NCI-H187 treated with DMSO at 0.1 percent for 48 hours (cell line): ENCODE measurements around the gene PDZD2.
"Not testable (repeated sequence)": the region's sequence is repeated elsewhere in the genome, so short reads cannot be mapped to it uniquely, and the experiment has no call there.

ENCODE experiments used
- DNase-seq: peaks from one replicate; lab custom pipeline; 2025; lab: John Stamatoyannopoulos, UW

PDZD2 gene

GRCh38 chr5:32014096-32014745, 375.3 kb downstream of the PDZD2 start:
- DNase-seq = no peak

- DNase-seq = not testable (repeated sequence)
Observed at GRCh38 chr5:32015262-32015661, 376.3 kb downstream of the PDZD2 start.

DNA sequence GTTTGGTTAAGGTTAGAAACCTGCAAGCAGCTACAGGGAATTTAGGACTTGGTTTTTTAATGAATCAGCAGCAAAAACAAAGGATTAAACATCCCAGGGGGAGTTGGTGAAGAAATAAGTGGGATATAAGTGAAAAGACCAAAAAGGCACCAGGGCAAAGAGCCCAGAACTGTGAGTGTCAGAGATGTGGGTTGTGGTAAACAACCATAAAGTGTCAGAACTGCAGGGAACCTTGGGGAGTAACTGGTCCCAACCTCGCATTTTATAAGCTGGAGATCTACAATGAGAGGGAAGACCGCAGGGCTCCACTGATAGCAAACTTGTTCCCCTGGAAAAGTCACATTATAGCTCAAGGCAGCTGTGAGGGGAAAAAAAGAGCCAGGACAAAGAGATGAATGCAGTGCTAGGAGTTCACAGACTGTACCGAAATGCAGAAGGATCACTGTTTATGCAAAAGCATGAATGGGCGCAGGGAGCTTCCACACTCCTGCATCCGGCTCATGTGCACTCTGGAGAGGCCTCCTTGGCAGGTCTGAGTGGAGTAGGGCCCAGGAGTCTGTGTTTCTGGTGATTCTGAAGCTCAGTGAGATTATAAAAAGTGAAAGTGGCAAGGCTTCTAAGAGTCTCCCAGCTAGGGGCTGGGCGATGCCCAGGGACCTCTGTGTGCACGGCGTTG, 378.9 kb downstream of the PDZD2 start:
- no peak for DNase-seq

DNA sequence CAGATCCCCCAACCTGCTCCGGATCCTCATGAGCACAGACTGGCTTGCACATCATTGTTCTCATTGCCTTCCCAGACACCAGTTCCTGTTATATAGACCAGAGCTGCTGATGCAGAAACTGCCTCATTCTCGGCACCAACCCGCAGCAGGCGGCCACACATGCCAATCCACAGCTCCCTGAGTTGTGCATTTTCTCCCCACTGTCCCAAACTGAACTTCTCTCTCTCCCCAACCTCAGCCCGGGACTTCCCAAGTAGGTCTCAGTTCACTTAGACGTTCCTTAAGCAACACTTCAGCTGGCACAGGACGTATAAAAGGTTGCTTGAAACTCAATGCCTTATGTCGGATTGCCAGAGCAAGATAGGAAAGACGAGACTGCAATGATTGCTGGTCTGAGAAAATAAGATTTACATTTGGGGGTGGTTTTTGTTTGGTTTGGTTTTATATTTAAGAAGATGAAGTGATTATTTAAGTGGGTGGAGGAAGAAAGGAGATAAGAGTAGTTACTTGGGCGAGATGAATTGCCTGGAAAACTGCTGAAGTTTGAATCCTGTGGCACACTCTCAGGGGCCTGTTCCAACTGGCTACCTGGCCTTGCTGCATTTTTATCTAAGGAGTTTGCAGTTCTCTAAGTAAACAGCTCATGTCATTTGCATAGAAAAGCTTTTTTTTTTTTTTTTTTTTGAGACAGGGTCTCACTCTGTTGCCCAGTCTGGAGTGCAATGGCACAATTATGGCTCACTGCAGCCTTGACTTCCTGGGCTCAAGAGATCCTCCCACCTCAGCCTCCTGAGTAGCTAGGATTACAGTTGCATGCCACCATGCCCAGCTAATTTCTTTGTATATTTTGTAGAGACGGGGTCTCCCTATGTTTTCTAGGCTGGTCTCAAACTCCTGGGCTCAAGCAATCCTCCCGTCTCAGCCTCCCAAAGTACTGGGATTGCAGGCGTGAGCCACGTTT, 379.8 kb downstream of the PDZD2 start:
- DNase-seq = no peak

DNA sequence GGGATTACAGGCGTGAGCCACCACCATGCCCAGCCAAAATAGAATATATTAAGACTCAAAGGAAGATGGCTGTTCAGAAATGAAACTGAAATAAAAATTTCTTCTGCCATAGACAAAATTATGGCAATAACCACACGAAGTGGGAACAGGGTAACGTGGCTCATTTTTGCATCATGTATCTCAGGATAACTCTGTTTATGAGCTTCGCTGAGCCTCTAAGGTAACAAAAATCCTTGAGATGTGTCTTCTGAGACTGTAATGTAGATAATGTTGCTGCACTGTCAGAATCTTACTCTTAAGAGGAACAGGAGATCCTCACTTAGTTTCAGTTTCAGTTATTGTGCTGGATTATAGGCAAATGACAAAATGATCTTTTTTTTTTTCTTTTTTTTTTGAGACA, 381.3 kb downstream of the PDZD2 start:
- DNase-seq = no peak

DNA sequence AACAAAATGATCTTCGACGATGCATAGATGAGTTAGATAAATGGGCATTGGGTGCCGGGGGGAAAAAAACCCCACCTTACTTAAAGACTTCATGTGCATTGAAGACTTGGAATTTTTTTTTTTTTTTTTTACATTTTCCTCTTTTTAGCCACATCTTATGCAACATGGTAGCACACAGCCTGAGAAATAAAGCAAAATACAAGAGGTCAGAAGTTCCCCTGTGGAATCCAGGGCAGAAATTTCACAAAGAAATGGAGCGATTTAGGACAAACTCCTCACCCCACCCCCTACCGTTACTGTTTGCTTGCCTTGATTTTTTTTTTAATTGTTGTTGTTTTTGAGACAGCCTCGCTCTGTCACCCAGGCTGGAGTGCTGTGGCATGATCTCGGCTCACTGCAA, 382.0 kb downstream of the PDZD2 start:
- no peak for DNase-seq

DNA sequence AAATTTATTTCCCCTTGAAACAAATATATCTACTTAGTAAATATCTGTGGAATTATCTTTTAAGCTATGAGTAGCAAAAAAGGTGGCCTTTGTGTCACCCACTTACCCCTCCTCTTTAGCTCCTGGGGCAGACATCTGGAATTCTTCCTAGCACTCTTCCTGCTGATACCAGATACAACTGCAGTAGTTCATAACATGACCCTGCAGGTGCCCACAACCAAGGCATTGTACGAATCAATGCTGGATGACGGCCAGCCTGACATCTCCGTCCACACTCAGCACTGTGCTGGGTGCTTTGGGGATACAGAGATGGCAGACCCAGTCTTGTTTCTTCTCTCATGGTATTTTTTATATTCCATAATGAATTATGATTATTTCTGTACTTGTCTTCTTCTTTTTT, 382.8 kb downstream of the PDZD2 start:
- no peak for DNase-seq

GRCh38 chr5:32022638-32023037, 383.7 kb downstream of the PDZD2 start:
- no peak for DNase-seq

DNA sequence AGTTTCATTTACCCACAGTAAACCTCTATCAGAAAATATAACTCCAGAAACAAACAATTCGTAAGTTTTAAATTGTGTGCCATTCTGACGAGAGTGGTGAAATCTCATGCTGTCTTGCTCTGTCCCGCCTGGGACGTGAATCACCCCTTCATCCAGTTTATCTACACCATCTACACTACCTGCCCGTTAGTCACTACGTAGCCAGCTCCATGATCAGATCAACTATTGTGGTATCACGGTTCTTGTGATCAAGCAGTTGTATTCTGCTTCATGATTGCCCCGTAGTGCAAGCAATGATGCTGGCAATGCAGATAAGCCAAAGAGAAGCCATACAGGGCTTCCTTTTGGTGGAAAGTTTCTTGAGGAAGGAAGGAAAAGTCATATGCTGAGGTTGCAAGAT, 384.9 kb downstream of the PDZD2 start:
- no peak for DNase-seq

DNA sequence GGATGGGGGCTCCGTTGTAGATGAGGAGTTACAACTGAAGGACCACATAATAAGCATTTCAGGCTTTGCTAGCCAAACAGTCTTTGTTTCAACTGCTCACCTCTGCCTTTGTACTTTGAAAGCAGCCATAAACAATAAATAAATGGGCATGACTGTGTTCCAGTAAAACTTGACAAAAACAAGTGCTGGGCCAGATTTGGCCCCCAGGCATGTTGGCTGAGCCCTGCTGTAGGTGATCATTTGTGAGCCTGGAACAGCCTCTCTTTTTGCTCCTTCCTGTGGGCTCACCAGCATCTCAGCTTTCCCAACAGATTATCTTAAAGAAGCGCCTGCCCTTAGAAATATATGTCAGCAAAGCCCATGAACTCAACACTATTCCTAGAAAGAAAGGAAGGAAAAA, 385.8 kb downstream of the PDZD2 start:
- no peak for DNase-seq

DNA sequence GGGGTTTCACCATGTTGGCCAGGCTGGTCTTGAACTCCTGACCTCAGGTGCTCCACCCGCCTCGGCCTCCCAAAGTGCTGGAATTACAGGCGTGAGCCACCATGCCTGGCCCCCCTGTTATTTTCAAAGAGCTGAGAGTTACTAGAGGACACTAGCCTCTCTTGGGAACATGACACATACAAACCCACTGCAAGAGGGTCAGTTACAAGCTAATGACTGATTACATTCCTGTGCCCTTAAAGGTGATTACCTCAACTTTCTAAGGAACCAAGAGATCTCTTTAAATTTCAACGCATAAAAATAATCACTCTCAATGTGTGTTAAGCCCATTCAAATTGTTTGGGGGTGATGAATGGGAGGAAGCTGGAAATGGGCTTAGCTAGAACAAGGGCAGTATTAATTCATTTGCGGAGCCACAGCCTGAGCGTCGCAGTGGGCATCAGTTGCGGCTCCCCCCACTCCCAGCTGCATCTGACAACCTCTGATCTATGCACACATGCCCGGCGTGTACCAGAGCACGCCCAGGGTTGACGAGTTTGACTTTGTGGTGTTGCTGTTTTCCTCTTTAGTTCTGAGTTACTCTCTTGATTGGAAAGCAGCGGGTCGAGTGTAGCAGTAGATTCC, 388.3 kb downstream of the PDZD2 start:
- no peak for DNase-seq

DNA sequence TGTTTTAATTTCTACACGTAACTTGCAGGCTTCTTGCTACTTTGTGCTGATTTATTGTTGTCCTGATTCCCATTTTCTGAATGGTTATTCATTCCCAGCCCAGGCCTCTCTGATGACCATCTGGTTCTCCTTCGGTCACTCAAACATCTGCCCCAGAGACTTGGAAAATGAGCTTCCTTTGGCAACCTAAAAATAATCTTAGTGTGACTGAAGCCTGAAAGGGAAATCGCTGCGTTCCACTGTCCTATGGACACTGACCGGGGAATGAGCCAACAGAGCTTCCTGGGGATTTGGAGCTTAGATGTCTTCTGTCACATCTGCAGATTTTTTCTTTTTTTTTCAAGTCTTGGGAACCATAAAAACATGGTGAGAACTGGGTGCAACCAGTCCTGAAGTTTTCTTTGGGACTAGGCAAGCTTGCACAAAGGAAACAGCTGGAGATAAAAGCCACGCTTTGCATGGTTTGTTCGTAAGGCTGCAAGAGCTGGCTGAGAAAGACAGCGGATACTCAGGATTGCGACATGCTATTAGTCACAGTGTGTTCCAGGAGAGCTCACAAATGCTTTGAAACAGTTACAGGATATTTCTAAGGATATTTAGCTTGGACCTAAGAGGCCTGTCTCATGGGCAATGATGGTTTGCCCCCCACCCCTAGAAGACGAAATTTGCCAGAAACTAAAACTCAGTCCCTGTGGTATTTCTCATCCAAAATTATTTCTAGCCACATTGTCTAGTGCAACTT, 389.0 kb downstream of the PDZD2 start:
- no peak for DNase-seq

GRCh38 chr5:32029261-32029660, 390.3 kb downstream of the PDZD2 start:
- DNase-seq = no peak

DNA sequence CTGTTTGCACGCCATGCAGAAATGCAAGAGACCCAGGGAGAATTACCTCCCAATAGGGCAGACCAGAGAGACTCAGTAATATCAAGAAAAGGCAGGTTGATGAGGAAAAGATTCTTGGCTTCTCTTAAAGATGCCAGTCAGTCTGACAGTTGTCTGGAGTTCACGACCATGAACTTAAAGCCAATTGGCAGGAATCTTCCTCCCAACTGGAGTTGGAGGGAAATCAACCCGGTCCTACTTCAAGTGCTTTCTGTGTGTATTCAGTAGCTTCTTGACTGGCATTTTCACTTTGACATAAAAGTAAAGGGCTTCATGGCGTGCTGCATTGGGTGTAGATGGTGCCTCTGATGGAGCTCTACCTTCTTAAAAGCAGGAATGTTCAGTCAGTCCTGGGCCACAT, 390.9 kb downstream of the PDZD2 start:
- DNase-seq = no peak

DNA sequence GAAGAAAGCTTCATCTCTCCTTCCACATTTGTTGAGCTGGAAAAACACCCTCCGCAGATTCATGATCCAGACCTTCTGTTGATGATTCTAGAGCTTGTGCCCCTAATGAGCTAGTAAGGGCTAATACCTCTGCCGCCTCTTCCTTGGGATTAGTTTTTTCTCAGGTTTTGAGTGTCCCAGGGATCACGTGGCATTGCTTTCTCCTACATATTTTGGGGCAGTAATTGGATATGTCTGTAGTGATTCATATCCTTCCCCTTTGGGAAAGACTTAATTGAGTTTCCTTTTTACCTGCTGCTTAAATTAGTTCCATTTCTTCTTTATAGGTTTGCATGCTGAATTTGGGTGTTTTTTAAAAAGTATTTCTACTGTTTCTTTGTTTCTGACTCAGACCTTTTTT, 391.3 kb downstream of the PDZD2 start:
- DNase-seq = no peak

GRCh38 chr5:32030686-32031085, 391.8 kb downstream of the PDZD2 start:
- DNase-seq = no peak

- no peak for DNase-seq
Observed at GRCh38 chr5:32031089-32031488, 392.2 kb downstream of the PDZD2 start.

DNA sequence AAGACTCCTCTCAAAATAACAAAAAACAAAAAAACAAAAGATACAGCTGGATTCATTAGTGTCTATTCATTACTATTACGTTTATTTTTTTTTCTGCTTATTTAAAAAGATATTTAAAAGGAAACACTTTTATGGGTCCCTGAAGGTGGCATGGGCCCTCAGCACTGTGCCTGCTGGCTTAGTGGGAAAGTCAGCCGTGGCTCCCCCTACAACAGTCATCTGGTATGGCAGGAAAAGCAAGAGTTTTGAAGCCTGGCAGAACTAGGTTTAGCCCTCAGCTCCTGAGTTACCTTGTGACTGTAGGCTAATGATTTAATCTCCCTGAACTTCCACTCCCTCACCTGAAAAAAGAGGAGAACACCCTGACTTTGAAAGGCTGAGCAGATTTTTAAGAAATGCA, 399.6 kb downstream of the PDZD2 start:
- no peak for DNase-seq

GRCh38 chr5:32039133-32039532, 400.2 kb downstream of the PDZD2 start:
- DNase-seq = not testable (repeated sequence)

GRCh38 chr5:32039601-32040000, 400.7 kb downstream of the PDZD2 start:
- not testable (repeated sequence) for DNase-seq

DNA sequence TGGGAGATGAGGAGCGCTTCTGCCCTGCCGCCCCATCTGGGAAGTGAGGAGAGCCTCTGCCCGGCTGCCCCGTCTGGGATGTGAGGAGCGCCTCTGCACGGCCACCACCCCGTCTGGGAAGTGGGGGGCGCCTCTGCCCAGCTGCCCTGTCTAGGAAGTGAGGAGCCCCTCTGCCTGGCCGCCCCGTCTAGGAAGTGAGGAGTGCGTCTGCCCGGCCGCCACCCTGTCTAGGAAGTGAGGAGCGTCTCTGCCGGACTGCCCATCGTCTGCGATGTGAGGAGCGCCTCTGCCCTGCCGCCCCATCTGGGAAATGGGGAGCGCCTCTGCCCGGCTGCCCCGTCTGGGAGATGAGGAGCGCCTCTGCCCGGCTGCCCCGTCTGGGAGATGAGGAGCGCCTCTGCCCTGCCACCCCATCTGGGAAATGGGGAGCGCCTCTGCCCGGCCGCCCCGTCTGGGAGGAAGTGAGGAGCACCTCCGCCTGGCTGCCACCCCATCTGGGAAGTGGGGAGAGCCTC, 401.3 kb downstream of the PDZD2 start:
- not testable (repeated sequence) for DNase-seq
